IgD-negative memory B cell (primary cell): Measurements from ENCODE around the gene LCNL1. TPM values are rescaled to one million over a fixed set of nuclear protein-coding genes. Genes with fewer than 3 reads are reported as not detected.
A peak's percentile ranks its signal among the peaks of the same experiment; 100 is the strongest.

Experiments
- H3K27ac Mint-ChIP-seq, 3 donors: one replicate each; pipeline ENCODE4 v1.8.0; 2020 to 2022; ENCODE audit warnings: mild to moderate bottlenecking in 3 of 3, mixed read lengths in 3 of 3, moderate library complexity in 1 of 3
- H3K27me3 Mint-ChIP-seq: one replicate; pipeline ENCODE4 v1.8.0; 2021; ENCODE audit warnings: mixed read lengths
- H3K36me3 Mint-ChIP-seq: one replicate; pipeline ENCODE4 v1.8.0; 2020; ENCODE audit warnings: mild to moderate bottlenecking, mixed read lengths
- H3K4me1 Mint-ChIP-seq, 3 donors: one replicate each; pipeline ENCODE4 v1.8.0; 2020 to 2022; ENCODE audit warnings: mixed read lengths in 3 of 3, mild to moderate bottlenecking in 1 of 3
- H3K4me3 Mint-ChIP-seq, 4 donors: one replicate each; pipeline ENCODE4 v1.8.0; 2020 to 2022; ENCODE audit warnings: mild to moderate bottlenecking in 4 of 4, mixed read lengths in 4 of 4, moderate library complexity in 3 of 4
- H3K9me3 Mint-ChIP-seq, 3 donors: one replicate each; pipeline ENCODE4 v1.8.0; 2020 to 2021; ENCODE audit warnings: mixed read lengths in 3 of 3, mild to moderate bottlenecking in 1 of 3
- polyA plus RNA-seq: library from polyadenylated mRNA; unstranded; fragments of 300-500 nt; fragmentation: Illumina TruSeq; gene quantifications from one replicate; pipeline ENCODE4 v1.2.3, GENCODE V29; 2021

The LCNL1 gene
- polyA plus RNA-seq, 1 donor from 2014 or later = not detected

- Mint-ChIP-seq H3K27ac (no peak overlapping the region), H3K4me1 (peaks cover 3 to 7% (median 4%) of the 10 kb centered on the region in 3 donors), H3K9me3 (no peaks in the 10 kb centered on the region), H3K4me3 (no peak overlapping the region), H3K27me3 (peaks cover 30% of the 10 kb centered on the region), H3K36me3 (peaks cover 2% of the 10 kb centered on the region)
Measured at GRCh38 chr9:136984464-136985026, 1.8 kb downstream of the LCNL1 start.

- Mint-ChIP-seq H3K4me1 (peaks cover 3 to 7% (median 4%) of the 10 kb centered on the region in 3 donors), H3K9me3 (no peaks in the 10 kb centered on the region), H3K4me3 (no peak overlapping the region), H3K27ac (no peak overlapping the region), H3K36me3 (peaks cover 2% of the 10 kb centered on the region), H3K27me3 (peaks cover 30% of the 10 kb centered on the region)
Measured at GRCh38 chr9:136985027-136985602, 2.3 kb downstream of the LCNL1 start.

DNA sequence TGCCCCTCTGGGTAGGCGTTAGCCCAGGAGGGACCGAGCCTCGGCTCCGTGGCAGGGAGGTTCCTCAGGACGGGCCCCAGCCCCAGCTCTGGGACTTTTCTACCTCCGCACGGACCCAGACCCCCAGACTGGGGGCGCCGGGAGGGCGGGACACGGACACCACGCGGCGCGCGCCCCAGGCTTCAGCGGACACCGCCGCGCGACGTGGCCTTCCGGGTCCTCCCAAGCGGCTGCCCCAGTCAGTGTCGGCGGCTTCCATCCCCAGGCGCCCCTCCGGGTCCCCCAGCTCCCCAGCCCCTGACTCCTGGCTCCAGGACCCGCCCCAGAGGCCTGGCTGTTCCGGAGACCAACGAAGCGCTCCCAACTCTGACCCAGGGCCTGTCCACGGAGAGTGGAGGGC is 3.1 kb downstream of the LCNL1 start:
- peak overlapping the region in 1 of 4 donors; percentile 37 for H3K4me3 Mint-ChIP-seq
- H3K9me3 Mint-ChIP-seq = no peaks in the 10 kb centered on the region
- peaks cover 2% of the 10 kb centered on the region for H3K36me3 Mint-ChIP-seq
- peaks cover 3 to 8% (median 7%) of the 10 kb centered on the region in 3 donors for H3K4me1 Mint-ChIP-seq
- peaks cover 30% of the 10 kb centered on the region for H3K27me3 Mint-ChIP-seq
- peak overlapping the region in 1 of 3 donors; percentile 45 for H3K27ac Mint-ChIP-seq

DNA sequence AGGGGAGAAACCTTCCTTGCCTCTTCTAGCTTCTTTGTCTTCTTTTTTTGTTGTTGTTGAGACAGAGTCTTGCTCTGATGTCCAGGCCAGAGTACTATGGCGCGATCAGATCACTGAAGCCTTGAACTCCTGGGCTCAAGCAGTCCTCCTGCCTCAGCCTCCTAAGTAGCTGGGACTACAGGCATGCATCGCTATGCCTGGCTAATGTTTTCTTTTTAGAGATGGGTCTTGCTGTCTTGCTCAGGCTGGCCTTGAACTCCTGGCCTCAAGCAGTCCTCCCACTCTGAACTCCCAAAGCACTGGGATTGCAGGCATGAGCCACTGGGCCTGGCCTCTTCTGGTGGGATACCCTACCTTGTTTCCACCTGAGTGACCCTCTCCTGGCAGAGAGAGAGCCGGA is 6.1 kb downstream of the LCNL1 start:
- peak overlapping the region in 1 of 3 donors; percentile 19 for H3K27ac Mint-ChIP-seq

GRCh38 chr9:136990242-136990911 is 7.6 kb downstream of the LCNL1 start:
- Mint-ChIP-seq H3K4me1 (peaks cover 6 to 9% (median 8%) of the 10 kb centered on the region in 3 donors), H3K4me3 (peak overlapping the region in 3 of 4 donors; percentile 18 to 86 (median 77)), H3K9me3 (no peaks in the 10 kb centered on the region), H3K36me3 (no peaks in the 10 kb centered on the region), H3K27me3 (peaks cover 14% of the 10 kb centered on the region), H3K27ac (peak overlapping the region in 2 of 3 donors; percentile 37 to 67)

More for the DNA sequence above, 6.1 kb downstream of the LCNL1 start:
- no peaks in the 10 kb centered on the region for H3K9me3 Mint-ChIP-seq
- H3K36me3 Mint-ChIP-seq = peaks cover under 1% of the 10 kb centered on the region
- H3K27me3 Mint-ChIP-seq = peaks cover 17% of the 10 kb centered on the region
- peaks cover 8 to 9% (median 9%) of the 10 kb centered on the region in 3 donors for H3K4me1 Mint-ChIP-seq
- H3K4me3 Mint-ChIP-seq = peak overlapping the region in 1 of 4 donors; percentile 41

DNA sequence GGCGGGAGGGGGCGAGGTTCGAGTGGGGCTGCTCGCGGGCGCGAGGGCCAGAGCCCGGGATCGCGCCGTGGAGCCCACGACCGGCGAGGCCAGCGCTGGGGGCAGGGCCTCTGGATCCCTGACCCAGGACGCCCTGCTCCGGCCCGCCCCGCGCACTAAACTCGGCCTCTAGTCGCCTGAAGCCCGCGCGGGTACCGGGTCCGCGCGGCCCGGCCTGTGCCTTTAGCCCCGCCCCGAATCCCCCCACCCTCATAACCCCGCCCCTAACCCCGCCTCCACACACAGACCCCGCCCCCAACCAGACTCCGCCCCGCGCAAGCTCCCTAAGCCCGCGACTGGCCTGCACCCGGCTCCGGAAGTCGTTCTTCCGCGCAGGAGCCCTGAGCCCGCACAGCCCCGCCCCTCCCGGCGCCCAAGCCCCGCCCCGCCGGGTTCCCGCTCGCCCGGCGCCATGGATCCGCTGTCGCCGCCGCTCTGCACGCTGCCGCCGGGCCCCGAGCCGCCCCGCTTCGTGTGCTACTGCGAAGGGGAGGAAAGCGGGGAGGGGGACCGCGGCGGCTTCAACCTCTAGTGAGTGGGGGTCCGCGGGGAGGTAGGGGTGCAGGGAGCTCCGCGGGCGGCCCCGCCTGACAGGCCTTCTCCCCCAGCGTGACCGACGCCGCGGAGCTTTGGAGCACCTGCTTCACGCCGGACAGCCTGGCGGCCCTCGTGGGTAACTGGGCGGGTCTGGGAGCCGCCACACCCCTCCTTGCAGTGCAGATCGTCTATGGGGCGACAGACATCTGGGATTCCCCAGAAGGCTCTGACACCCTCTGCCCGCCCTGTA is 9.4 kb downstream of the LCNL1 start, which contains the start of gene PAXX:
TSS of gene PAXX (plus strand) at position 430 of the 826 bp plus-strand sequence. CDS start at position 452, 22 bp downstream.
- no peaks in the 10 kb centered on the region for H3K36me3 Mint-ChIP-seq
- H3K9me3 Mint-ChIP-seq = no peaks in the 10 kb centered on the region
- peaks cover 8 to 11% (median 9%) of the 10 kb centered on the region in 3 donors for H3K4me1 Mint-ChIP-seq
- peak within 1 kb of the TSS; percentile 86 to 95 (median 89) for H3K4me3 Mint-ChIP-seq
- peak within 1 kb of the TSS; percentile 87 to 95 (median 90) for H3K27ac Mint-ChIP-seq
- H3K27me3 Mint-ChIP-seq = peaks cover 8% of the 10 kb centered on the region

- Mint-ChIP-seq H3K4me1 (peaks cover 12 to 14% (median 13%) of the 10 kb centered on the region in 3 donors), H3K9me3 (no peaks in the 10 kb centered on the region)
Measured at GRCh38 chr9:136992819-136993369, 10.1 kb downstream of the LCNL1 start.

DNA sequence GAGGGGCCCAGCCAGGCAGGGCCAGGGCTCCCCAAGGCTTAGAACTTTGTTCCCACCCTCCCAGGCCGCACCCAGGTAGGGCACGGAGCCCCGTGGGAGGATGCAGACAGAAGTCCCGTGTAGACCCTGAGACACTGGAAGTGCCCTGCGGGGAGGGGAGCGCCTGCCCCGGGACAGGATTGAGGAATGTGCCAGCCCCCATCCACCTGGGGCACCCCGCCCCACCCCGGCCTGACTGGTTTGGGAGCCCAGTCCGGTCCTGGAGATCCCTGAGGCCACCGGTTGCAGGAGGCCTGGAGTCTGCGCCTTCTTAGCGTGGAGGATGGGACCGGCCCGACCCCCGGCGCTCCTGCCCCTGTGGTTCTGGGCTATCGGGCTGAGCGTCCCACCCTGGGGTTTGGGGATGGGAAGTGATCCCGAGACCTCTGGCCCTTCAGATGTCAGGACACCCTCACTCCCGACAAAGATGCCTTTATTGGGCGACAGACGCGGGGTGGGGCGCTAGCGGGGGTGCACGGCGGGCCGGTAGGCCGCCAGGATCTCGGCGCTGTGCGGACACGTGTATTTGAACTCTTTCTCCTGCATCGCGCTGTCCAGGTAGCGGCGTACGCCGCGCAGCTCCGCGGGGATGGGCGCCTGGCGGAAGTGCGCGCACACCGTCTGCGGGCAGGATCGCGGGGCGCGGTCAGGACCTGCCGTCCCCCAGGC is 11.5 kb downstream of the LCNL1 start:
- Mint-ChIP-seq H3K9me3 (no peaks in the 10 kb centered on the region), H3K4me1 (peaks cover 20 to 24% (median 23%) of the 10 kb centered on the region in 3 donors), H3K4me3 (peak overlapping the region in 2 of 4 donors; percentile 86 to 95), H3K36me3 (no peaks in the 10 kb centered on the region), H3K27me3 (no peaks in the 10 kb centered on the region), H3K27ac (no peak overlapping the region)

More at GRCh38 chr9:136992819-136993369, 10.1 kb downstream of the LCNL1 start:
- Mint-ChIP-seq H3K4me3 (peak overlapping the region; percentile 86 to 95 (median 89)), H3K27me3 (peaks cover 4% of the 10 kb centered on the region), H3K27ac (peak overlapping the region; percentile 87 to 95 (median 90)), H3K36me3 (no peaks in the 10 kb centered on the region)

DNA sequence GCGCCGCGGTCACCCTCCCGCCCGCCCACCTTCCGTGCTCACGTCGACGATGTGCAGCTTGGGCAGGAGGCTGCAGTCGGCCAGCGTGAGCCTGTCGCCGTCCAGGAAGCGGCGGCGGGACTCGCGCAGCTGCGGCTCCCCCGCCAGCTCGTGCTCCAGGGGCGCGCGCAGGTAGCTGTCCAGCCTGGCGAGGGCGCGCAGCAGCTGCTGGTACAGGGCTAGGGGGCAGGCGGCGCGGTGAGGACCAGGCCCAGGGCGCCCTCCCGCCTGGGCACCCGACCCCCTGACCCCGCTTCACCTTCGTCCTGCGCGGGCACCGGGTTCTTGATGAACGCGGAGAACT is 12.1 kb downstream of the LCNL1 start:
- Mint-ChIP-seq H3K27ac (no peak overlapping the region), H3K4me1 (peaks cover 22 to 27% (median 24%) of the 10 kb centered on the region in 3 donors), H3K27me3 (no peaks in the 10 kb centered on the region), H3K9me3 (no peaks in the 10 kb centered on the region), H3K4me3 (no peak overlapping the region), H3K36me3 (no peaks in the 10 kb centered on the region)

DNA sequence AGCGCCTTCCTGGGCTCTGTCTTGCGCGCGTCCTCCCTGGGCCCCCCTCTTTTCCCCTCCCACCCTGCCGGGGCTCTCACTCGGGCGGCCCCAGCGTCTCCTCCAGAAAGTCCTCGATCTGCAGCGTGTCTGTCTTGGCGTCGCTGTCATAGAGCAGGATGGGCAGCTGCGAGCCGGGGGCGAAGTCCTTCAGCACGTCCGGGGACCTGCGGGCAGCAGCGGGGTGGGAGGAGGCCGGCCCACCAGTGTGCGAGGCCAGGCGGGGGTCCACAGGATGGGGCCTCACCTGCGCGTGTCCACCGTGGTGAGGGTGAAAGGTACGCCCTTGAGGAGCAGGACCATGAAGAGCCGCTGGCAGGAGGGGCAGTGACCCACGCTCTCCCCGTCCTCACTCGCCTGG is 12.6 kb downstream of the LCNL1 start:
- no peaks in the 10 kb centered on the region for H3K36me3 Mint-ChIP-seq
- no peaks in the 10 kb centered on the region for H3K9me3 Mint-ChIP-seq
- no peaks in the 10 kb centered on the region for H3K27me3 Mint-ChIP-seq
- H3K4me1 Mint-ChIP-seq = peaks cover 26 to 32% (median 29%) of the 10 kb centered on the region in 3 donors
- H3K4me3 Mint-ChIP-seq = no peak overlapping the region
- no peak overlapping the region for H3K27ac Mint-ChIP-seq

- Mint-ChIP-seq H3K27ac (peak overlapping the region in 2 of 3 donors; percentile 79 to 87), H3K4me3 (peak overlapping the region; percentile 58 to 84 (median 78)), H3K4me1 (peaks cover 23 to 36% (median 31%) of the 10 kb centered on the region in 3 donors), H3K9me3 (no peaks in the 10 kb centered on the region), H3K27me3 (peaks cover 2% of the 10 kb centered on the region), H3K36me3 (no peaks in the 10 kb centered on the region)
Measured at GRCh38 chr9:136995772-136996311, 13.0 kb downstream of the LCNL1 start.

DNA sequence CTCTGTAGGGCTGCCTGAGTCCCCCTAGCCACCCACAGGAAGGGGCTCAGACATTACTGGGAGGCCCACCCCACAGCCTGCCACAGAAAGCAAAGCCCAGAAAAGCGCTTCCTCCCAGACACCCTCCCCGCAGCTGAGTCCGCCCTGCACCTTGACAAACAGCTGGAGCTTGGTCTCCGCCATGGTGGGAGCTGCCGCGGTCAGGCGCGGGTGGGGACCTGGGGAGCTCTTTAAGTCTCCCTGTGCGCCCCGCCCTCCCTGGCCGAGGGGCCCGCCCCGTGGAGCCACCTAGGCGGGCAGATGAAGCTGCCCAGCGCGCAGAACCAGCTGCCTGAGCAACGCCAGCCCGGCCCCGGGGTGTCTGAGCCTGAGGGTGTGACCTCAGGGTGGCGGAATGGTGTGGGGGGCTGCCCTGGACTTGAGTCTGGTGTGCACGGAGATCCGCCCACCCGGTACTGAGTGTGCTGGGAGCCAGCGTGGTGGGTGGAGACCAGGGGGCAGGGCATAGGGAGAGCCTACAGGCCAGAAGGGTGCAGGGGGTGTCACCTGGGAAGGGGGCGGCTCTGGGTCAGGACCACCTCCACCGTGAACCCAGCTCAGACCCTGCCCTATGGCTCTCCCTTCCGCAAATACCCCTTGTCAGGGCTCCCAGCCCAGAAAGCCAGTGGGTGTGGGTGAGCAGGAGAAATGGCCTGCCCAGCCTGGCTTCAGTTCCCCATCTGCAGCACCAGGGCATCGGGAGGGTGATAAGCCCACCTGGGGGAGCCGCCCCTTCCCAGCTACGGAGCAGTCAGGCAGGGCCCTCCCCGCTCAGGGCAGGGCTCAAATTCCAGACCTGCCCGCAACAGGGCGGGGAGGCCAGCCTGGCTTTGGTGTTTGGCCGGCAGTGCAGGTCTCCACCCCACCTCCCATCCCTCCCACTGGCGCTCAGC is 13.8 kb downstream of the LCNL1 start, which contains the start of gene CLIC3:
TSS of gene CLIC3 (minus strand) at position 208 of the 932 bp plus-strand sequence. CDS start at position 183, 25 bp downstream.
- Mint-ChIP-seq H3K4me3 (peak within 1 kb of the TSS; percentile 58 to 84 (median 78)), H3K36me3 (no peaks in the 10 kb centered on the region), H3K27me3 (peaks cover 2% of the 10 kb centered on the region), H3K27ac (peak within 1 kb of the TSS in 2 of 3 donors; percentile 95 to 96), H3K9me3 (no peaks in the 10 kb centered on the region), H3K4me1 (peaks cover 22 to 35% (median 31%) of the 10 kb centered on the region in 3 donors)

- Mint-ChIP-seq H3K4me3 (peak overlapping the region; percentile 34 to 92 (median 80)), H3K36me3 (no peaks in the 10 kb centered on the region), H3K9me3 (no peaks in the 10 kb centered on the region), H3K27ac (peak overlapping the region in 2 of 3 donors; percentile 95 to 96), H3K27me3 (peaks cover 2% of the 10 kb centered on the region), H3K4me1 (peaks cover 22 to 35% (median 31%) of the 10 kb centered on the region in 3 donors)
Measured at GRCh38 chr9:136997371-136997770, 14.6 kb downstream of the LCNL1 start.
